Kidney (tissue), 14 donors: ENCODE results near the gene IL9. TPM values are rescaled to one million over a fixed set of nuclear protein-coding genes. Genes with fewer than 3 reads are reported as not detected.

ENCODE experiments used
- DNase-seq, 5 donors: peaks; one replicate each; pipeline ENCODE4 v3.0.0-alpha.2; 2013 to 2020
- FAIRE-seq: peaks from 2 replicates; lab custom pipeline; 2012; peaks lifted over from hg19 to GRCh38; lab: Jason Lieb, UNC
- H3K27ac ChIP-seq, 2 donors: one replicate each; pipeline ENCODE4 v1.7.0; 2013; ENCODE audit warnings: low read depth in 2 of 2, low read length in 2 of 2, inconsistent platforms in 1 of 2
- H3K27me3 ChIP-seq: one replicate; pipeline ENCODE4 v1.7.1; 2013; ENCODE audit warnings: low read length, inconsistent platforms; ENCODE audit not compliant: control insufficient read depth, insufficient read depth
- H3K36me3 ChIP-seq, 3 donors: one replicate each; pipeline versions ENCODE4 v1.7.0 to v1.7.1; 2013; ENCODE audit warnings: low read length in 3 of 3, control low read depth in 1 of 3, inconsistent platforms in 1 of 3; ENCODE audit not compliant: insufficient read depth in 3 of 3, control insufficient read depth in 2 of 3
- H3K4me1 ChIP-seq, 3 donors: one replicate each; pipeline versions ENCODE4 v1.7.0 to v1.7.1; 2013; ENCODE audit warnings: low read length in 3 of 3, inconsistent platforms in 1 of 3, low read depth in 1 of 3; ENCODE audit not compliant: control insufficient read depth in 2 of 3, insufficient read depth in 2 of 3
- H3K4me3 ChIP-seq, 3 donors: one replicate each; pipeline versions ENCODE4 v1.7.0 to v1.8.1; 2013; ENCODE audit warnings: low read length in 3 of 3, control low read depth in 1 of 3, inconsistent platforms in 1 of 3
- H3K9ac ChIP-seq, 3 donors: one replicate each; pipeline versions ENCODE4 v1.7.0 to v1.7.1; 2013; ENCODE audit warnings: low read length in 3 of 3, control low read depth in 1 of 3, inconsistent platforms in 1 of 3
- H3K9me3 ChIP-seq, 3 donors: one replicate each; pipeline versions ENCODE4 v1.7.0 to v1.7.1; 2013; ENCODE audit warnings: low read length in 3 of 3, control low read depth in 1 of 3, inconsistent platforms in 1 of 3; ENCODE audit not compliant: control insufficient read depth in 2 of 3, insufficient read depth in 1 of 3
- CTCF ChIP-seq: IDR thresholded peaks from 3 replicates; pipeline ENCODE4 v1.5.1; 2012; ENCODE audit warnings: mild to moderate bottlenecking, moderate library complexity, borderline replicate concordance; ENCODE audit not compliant: insufficient read depth; ENCODE audit errors: extremely low read depth
- intact Hi-C: fragments of 100-400 bp; cut with DNase I; formaldehyde crosslinking; loops from one replicate; pipeline ENCODE4 v1.11.1; 2022
- polyA plus RNA-seq: library from polyadenylated mRNA; stranded (reverse); fragments of 350-450 nt; fragmentation: Illumina TruSeq; extraction: RNeasy Lipid Tissue Mini Kit (QIAGEN cat#74804); gene quantifications from one replicate; pipeline ENCODE4 v1.2.3, GENCODE V29; 2014; ENCODE audit warnings: low read depth, low replicate concordance; ENCODE audit not compliant: insufficient read depth
- total RNA-seq: library from RNA; stranded (reverse); fragmentation: NEBNext Ultra II Directional; extraction: Animal tissue kit (Norgen Biotek cat#: 25700); gene quantifications from one replicate; pipeline ENCODE4 v1.2.1, GENCODE V29; 2021
- donor health status: control.
- donor health status: control.
- donor health status: control.
- donor health status: control.
- donor health status: control.
- donor health status: DM: yes; HTN: yes; CAD: no.
- donor health status: Normal renal cell carcinoma (clear cell type).

The IL9 gene
- total and polyA plus RNA-seq, 2 donors from 2014 or later, result not detected

DNA sequence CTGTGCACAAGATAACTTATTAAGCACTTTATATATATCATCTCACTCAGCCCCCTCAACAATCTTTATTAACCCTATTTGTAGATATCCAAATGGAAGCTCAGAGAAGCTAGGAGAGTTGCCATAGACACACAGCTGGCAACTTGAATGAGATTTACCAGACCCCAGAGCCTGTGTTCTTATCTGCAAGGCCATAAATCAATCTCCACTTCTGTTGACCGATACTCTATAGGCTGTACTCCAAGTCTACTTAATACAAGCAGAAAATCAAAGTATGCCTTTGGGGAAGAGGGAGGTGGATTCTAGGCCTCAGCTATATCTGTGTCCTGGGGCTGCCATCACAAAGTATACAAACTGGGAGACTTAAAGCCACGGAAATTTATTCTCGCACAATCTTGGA, 6.0 kb upstream of the IL9 start:
- Histone ChIP-seq H3K36me3 (no peaks in the 10 kb centered on the region), H3K9me3 (no peaks in the 10 kb centered on the region), H3K4me3 (no peak overlapping the region), H3K9ac (no peak overlapping the region), H3K4me1 (no peaks in the 10 kb centered on the region), H3K27me3 (no peaks in the 10 kb centered on the region), H3K27ac (no peak overlapping the region)
- no peak for TF ChIP-seq CTCF
- FAIRE-seq, result no peak
- no peak for DNase-seq
- intact Hi-C loops, result no loop called here

DNA sequence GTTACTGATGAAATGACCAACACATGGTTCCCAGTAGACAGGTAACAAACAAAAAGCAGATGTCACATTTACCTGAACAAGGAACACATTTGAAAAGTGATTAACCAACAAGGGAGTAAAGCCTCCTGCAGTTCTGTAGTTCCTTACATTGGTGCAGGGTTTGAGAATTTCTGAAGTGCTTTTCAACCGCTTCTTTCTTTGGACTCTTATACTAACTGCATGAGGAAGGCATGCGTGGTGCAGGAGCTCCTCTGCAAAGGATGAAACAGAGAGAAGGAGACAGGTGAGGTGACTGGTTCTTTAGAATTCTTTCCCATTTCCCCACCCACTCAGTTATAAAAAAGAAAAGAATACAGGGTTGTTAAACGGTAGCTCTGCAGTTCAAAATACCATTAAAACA, 4.6 kb upstream of the IL9 start:
- Histone ChIP-seq H3K9me3 (no peaks in the 10 kb centered on the region), H3K4me1 (no peaks in the 10 kb centered on the region), H3K27me3 (no peaks in the 10 kb centered on the region), H3K9ac (no peak overlapping the region), H3K36me3 (no peaks in the 10 kb centered on the region), H3K4me3 (no peak overlapping the region), H3K27ac (no peak overlapping the region)
- intact Hi-C loops, result no loop called here
- no peak for TF ChIP-seq CTCF
- FAIRE-seq (no peak), DNase-seq (no peak)

GRCh38 chr5:135898651-135899050, 3.0 kb upstream of the IL9 start:
- FAIRE-seq, result no peak
- intact Hi-C loops, result no loop called here
- Histone ChIP-seq H3K9ac (no peak overlapping the region), H3K4me1 (no peaks in the 10 kb centered on the region), H3K4me3 (no peak overlapping the region), H3K9me3 (no peaks in the 10 kb centered on the region), H3K27ac (no peak overlapping the region), H3K36me3 (no peaks in the 10 kb centered on the region), H3K27me3 (no peaks in the 10 kb centered on the region)
- DNase-seq, result no peak
- no peak for TF ChIP-seq CTCF

GRCh38 chr5:135894789-135895188, 852 bp downstream of the IL9 start:
- no peak for TF ChIP-seq CTCF
- Histone ChIP-seq H3K4me1 (peaks cover 0 to 2% (median 0%) of the 10 kb centered on the region in 3 donors), H3K27ac (no peak overlapping the region), H3K9me3 (no peaks in the 10 kb centered on the region), H3K36me3 (no peaks in the 10 kb centered on the region), H3K4me3 (no peak overlapping the region), H3K27me3 (no peaks in the 10 kb centered on the region), H3K9ac (no peak overlapping the region)
- no peak for DNase-seq
- intact Hi-C loops, result no loop called here
- FAIRE-seq, result no peak
